ENCODE measurements around the gene SEMA3D.

- TF ChIP-seq, protein P1, sequence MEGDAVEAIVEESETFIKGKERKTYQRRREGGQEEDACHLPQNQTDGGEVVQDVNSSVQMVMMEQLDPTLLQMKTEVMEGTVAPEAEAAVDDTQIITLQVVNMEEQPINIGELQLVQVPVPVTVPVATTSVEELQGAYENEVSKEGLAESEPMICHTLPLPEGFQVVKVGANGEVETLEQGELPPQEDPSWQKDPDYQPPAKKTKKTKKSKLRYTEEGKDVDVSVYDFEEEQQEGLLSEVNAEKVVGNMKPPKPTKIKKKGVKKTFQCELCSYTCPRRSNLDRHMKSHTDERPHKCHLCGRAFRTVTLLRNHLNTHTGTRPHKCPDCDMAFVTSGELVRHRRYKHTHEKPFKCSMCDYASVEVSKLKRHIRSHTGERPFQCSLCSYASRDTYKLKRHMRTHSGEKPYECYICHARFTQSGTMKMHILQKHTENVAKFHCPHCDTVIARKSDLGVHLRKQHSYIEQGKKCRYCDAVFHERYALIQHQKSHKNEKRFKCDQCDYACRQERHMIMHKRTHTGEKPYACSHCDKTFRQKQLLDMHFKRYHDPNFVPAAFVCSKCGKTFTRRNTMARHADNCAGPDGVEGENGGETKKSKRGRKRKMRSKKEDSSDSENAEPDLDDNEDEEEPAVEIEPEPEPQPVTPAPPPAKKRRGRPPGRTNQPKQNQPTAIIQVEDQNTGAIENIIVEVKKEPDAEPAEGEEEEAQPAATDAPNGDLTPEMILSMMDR (conservative IDR thresholded peaks at IDR 0.05), result no peak
- TF ChIP-seq EZH2 (IDR thresholded peaks at IDR 0.05; ENCODE audit: low read depth), result no peak
Observed at GRCh38 chr7:85019778-85020177, 167.1 kb downstream of the SEMA3D start.
